Keratinocyte (primary cell): ENCODE measurements around the gene DENND2C. TPM values are rescaled to one million over a fixed set of nuclear protein-coding genes. Genes with fewer than 3 reads are reported as not detected.

Experiments
- DNase-seq: peaks from one replicate; pipeline ENCODE4 v3.0.0-alpha.2; 2011; ENCODE audit warnings: low read depth, missing footprints, low spot score
- FAIRE-seq: peaks from 2 replicates; lab custom pipeline; 2011; peaks lifted over from hg19 to GRCh38; lab: Jason Lieb, UNC
- H2AFZ ChIP-seq: 2 replicates; pipeline ENCODE4 v1.6.0; 2012; ENCODE audit warnings: low read length, control low read depth, inconsistent platforms; ENCODE audit not compliant: control insufficient read depth
- H3K27ac ChIP-seq: 2 replicates; pipeline ENCODE4 v1.5.1; 2011; ENCODE audit warnings: low read length; ENCODE audit not compliant: control insufficient read depth, insufficient read depth
- H3K27me3 ChIP-seq: 3 replicates; pipeline ENCODE4 v1.6.0; 2011; ENCODE audit warnings: low read length; ENCODE audit not compliant: control insufficient read depth, insufficient read depth; ENCODE audit errors: extremely low read depth
- H3K36me3 ChIP-seq, 2 experiments: 2 replicates in 1 of 2; 3 replicates in 1 of 2; pipeline ENCODE4 v1.5.1; 2011; ENCODE audit warnings: low read length in 2 of 2, mild to moderate bottlenecking in 1 of 2; ENCODE audit not compliant: control insufficient read depth in 2 of 2, insufficient read depth in 2 of 2; ENCODE audit errors: extremely low read depth in 1 of 2
- H3K4me1 ChIP-seq: 3 replicates; pipeline ENCODE4 v1.5.1; 2011; ENCODE audit warnings: low read length; ENCODE audit not compliant: control insufficient read depth, insufficient read depth; ENCODE audit errors: extremely low read depth
- H3K4me2 ChIP-seq: 3 replicates; pipeline ENCODE4 v1.6.0; 2011; ENCODE audit warnings: low read depth, low read length; ENCODE audit not compliant: control insufficient read depth, insufficient read depth; ENCODE audit errors: extremely low read depth
- H3K4me3 ChIP-seq, 3 experiments: fragments of 200-600 bp in 1 of 3; sonication (generic) in 1 of 3; 2 replicates in 2 of 3; 3 replicates in 1 of 3; pipeline ENCODE4 v1.5.1; 2011 to 2016; ENCODE audit warnings: low read length in 3 of 3, mild to moderate bottlenecking in 3 of 3, control low read depth in 2 of 3, inconsistent platforms in 1 of 3, low read depth in 1 of 3, mixed read lengths in 1 of 3, mixed run types in 1 of 3, moderate library complexity in 1 of 3; ENCODE audit not compliant: control insufficient read depth in 2 of 3, insufficient read depth in 2 of 3; ENCODE audit errors: extremely low read depth in 1 of 3
- H3K79me2 ChIP-seq: 2 replicates; pipeline ENCODE4 v1.6.0; 2012; ENCODE audit warnings: low read length; ENCODE audit not compliant: control insufficient read depth, insufficient read depth
- H3K9ac ChIP-seq: 3 replicates; pipeline ENCODE4 v1.6.0; 2011; ENCODE audit warnings: low read length; ENCODE audit not compliant: control insufficient read depth, insufficient read depth; ENCODE audit errors: extremely low read depth
- H3K9me1 ChIP-seq: 3 replicates; pipeline ENCODE4 v1.6.0; 2011; ENCODE audit warnings: low read length; ENCODE audit not compliant: control insufficient read depth, insufficient read depth; ENCODE audit errors: extremely low read depth
- H3K9me3 ChIP-seq: 2 replicates; pipeline ENCODE4 v1.5.1; 2012; ENCODE audit warnings: low read depth, low read length; ENCODE audit not compliant: control insufficient read depth
- H4K20me1 ChIP-seq: 3 replicates; pipeline ENCODE4 v1.6.0; 2011; ENCODE audit warnings: low read length; ENCODE audit not compliant: control insufficient read depth, insufficient read depth; ENCODE audit errors: extremely low read depth
- EZH2 ChIP-seq: IDR thresholded peaks from one replicate; pipeline ENCODE4 v1.6.1; 2012; ENCODE audit warnings: inconsistent platforms, mild to moderate bottlenecking, low read length, moderate library complexity
- dilution Hi-C: fragments of 300-500 bp; cut with MboI; formaldehyde crosslinking; loops from one replicate; pipeline ENCODE4 v1.7.0; 2020; ENCODE audit warnings: low sequenced_read_pairs; ENCODE audit not compliant: extremely low pct_ligation_motif_present
- polyA plus RNA-seq, 5 experiments: library from polyadenylated mRNA; depleted of rRNA in 3 of 5; stranded (reverse) in 3 of 5; stranded (forward) in 1 of 5; unstranded in 1 of 5; fragments of >200 nt; gene quantifications; 1 replicate in 1 of 5; 2 replicates in 3 of 5; 3 replicates in 1 of 5; pipeline versions ENCODE4 v1.2.1 to v1.2.3, GENCODE V29; 2011 to 2012; ENCODE audit warnings: missing spikeins in 2 of 5, low read depth in 1 of 5, low replicate concordance in 1 of 5
- TF ChIP-seq, protein P1 (sequence below), 3 experiments: IDR thresholded peaks in 1 of 3; conservative IDR thresholded peaks in 1 of 3; optimal IDR thresholded peaks in 1 of 3; 2 replicates in 2 of 3; 3 replicates in 1 of 3; pipeline versions ENCODE3 to v1.5.1; 2011; ENCODE audit warnings: low read length in 3 of 3, mild to moderate bottlenecking in 3 of 3, moderate library complexity in 2 of 3, control low read depth in 1 of 3, inconsistent platforms in 1 of 3; ENCODE audit not compliant: insufficient read depth in 2 of 3; ENCODE audit errors: extremely low read depth in 1 of 3

Gene DENND2C
- polyA plus RNA-seq, 1 donor (not counting 4 experiments of a cell fraction or from before 2014, with no cell fraction given): 9.5 TPM

DNA sequence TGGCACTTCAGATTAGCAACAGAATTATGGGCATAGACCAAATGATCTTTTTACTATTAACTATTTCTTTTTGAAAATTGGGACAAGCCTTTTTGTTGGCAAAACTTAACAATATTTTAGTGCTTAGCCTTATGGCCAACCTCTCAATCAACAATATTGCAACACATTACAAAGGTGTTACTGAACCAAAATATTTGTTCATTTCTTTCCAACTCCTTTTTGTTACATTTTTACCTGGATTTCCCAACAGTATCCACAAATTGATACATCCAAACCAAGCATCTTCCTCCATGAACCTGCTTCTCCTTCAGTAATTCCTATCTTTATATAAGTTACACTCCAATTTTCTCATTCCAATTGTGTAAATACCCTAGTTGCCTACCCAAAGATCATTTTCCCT is 27.0 kb upstream of the DENND2C start:
- Histone ChIP-seq H3K4me2 (no peak overlapping the region), H3K9ac (no peak overlapping the region), H4K20me1 (no peaks in the 10 kb centered on the region), H3K9me1 (no peaks in the 10 kb centered on the region), H3K4me1 (no peaks in the 10 kb centered on the region), H3K79me2 (no peaks in the 10 kb centered on the region), H3K36me3 (no peaks in the 10 kb centered on the region), H3K27me3 (no peaks in the 10 kb centered on the region), H3K9me3 (no peaks in the 10 kb centered on the region), H2AFZ (no peak overlapping the region), H3K27ac (no peak overlapping the region), H3K4me3 (no peak overlapping the region)
- TF ChIP-seq EZH2: no peak
- TF ChIP-seq, protein P1, sequence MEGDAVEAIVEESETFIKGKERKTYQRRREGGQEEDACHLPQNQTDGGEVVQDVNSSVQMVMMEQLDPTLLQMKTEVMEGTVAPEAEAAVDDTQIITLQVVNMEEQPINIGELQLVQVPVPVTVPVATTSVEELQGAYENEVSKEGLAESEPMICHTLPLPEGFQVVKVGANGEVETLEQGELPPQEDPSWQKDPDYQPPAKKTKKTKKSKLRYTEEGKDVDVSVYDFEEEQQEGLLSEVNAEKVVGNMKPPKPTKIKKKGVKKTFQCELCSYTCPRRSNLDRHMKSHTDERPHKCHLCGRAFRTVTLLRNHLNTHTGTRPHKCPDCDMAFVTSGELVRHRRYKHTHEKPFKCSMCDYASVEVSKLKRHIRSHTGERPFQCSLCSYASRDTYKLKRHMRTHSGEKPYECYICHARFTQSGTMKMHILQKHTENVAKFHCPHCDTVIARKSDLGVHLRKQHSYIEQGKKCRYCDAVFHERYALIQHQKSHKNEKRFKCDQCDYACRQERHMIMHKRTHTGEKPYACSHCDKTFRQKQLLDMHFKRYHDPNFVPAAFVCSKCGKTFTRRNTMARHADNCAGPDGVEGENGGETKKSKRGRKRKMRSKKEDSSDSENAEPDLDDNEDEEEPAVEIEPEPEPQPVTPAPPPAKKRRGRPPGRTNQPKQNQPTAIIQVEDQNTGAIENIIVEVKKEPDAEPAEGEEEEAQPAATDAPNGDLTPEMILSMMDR (optimal IDR thresholded peaks at IDR 0.05 in 1 of 3, IDR thresholded peaks at IDR 0.05 in 1 of 3, conservative IDR thresholded peaks at IDR 0.05 in 1 of 3; ENCODE audit: extremely low read depth in 1 of 3, insufficient read depth in 2 of 3, low read length in 3 of 3): no peak
- dilution Hi-C loops: no loop called here
- DNase-seq (no peak), FAIRE-seq (no peak)

GRCh38 chr1:114695430-114696058 is 25.7 kb upstream of the DENND2C start, which contains the start of gene AMPD1:
TSS of gene AMPD1 (minus strand) at chr1:114695546. CDS start at chr1:114695471, 75 bp downstream.
- Histone ChIP-seq H3K27ac (no peak within 1 kb of the TSS), H3K4me2 (no peak within 1 kb of the TSS), H3K4me1 (no peaks in the 10 kb centered on the region), H2AFZ (no peak within 1 kb of the TSS), H3K9me3 (no peaks in the 10 kb centered on the region), H3K79me2 (no peaks in the 10 kb centered on the region), H3K27me3 (no peaks in the 10 kb centered on the region), H4K20me1 (no peaks in the 10 kb centered on the region), H3K36me3 (no peaks in the 10 kb centered on the region), H3K4me3 (no peak within 1 kb of the TSS), H3K9me1 (no peaks in the 10 kb centered on the region), H3K9ac (no peak within 1 kb of the TSS)
- no peak for TF ChIP-seq EZH2
- TF ChIP-seq, protein P1 (optimal IDR thresholded peaks at IDR 0.05 in 1 of 3, IDR thresholded peaks at IDR 0.05 in 1 of 3, conservative IDR thresholded peaks at IDR 0.05 in 1 of 3; ENCODE audit: extremely low read depth in 1 of 3, insufficient read depth in 2 of 3, low read length in 3 of 3): no peak
- FAIRE-seq (no peak), DNase-seq (no peak)
- dilution Hi-C loops: no loop called here
